ENCODE results near the gene SGPP2.

The SGPP2 gene

DNA sequence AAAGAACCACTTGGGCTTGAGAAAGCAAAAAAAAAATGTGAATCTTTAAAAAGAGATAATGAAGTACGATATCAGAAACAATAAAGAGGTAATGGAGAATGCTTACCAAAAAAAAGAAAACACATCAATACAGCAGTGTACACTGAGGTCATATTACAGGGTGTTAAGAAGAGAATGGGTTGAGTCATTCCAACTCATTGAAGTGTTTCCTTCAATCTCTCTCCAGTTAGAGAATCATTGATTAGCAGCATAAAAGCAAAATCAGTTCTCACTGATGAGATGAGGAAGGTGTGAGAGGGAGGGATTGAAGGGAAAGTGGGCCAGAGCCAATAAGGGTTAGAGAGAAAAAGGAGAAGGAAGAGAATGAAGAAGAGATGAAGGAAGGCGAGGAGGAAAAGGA lies 43.9 kb upstream of the SGPP2 start:
- TF ChIP-seq ZNF549 (tag by site-specific recombination; IDR thresholded peaks at IDR 0.05) = no peak
- TF ChIP-seq ZNF580 (tag by site-specific recombination; IDR thresholded peaks at IDR 0.05) = no peak
- TF ChIP-seq ZNF610 (tag by site-specific recombination; IDR thresholded peaks at IDR 0.05; ENCODE audit: borderline replicate concordance) = no peak
- TF ChIP-seq ZNF621 (tag by site-specific recombination; IDR thresholded peaks at IDR 0.05) = no peak
- no peak for TF ChIP-seq ZFP41 (tag by site-specific recombination; IDR thresholded peaks at IDR 0.05; ENCODE audit: borderline replicate concordance)
- TF ChIP-seq PRDM10 (tag by site-specific recombination; IDR thresholded peaks at IDR 0.05) = no peak
- no peak for TF ChIP-seq TCF7L2 (IDR thresholded peaks at IDR 0.05; ENCODE audit: borderline replicate concordance, low read depth, low read length)
- no peak for TF ChIP-seq ZFHX2 (tag by site-specific recombination; conservative IDR thresholded peaks at IDR 0.05)
- TF ChIP-seq ZNF133 (tag by site-specific recombination; IDR thresholded peaks at IDR 0.05) = no peak
- TF ChIP-seq GLIS2 (tag by site-specific recombination; IDR thresholded peaks at IDR 0.05) = no peak
- no peak for TF ChIP-seq ZNF488 (tag by site-specific recombination; IDR thresholded peaks at IDR 0.05)
- TF ChIP-seq ZBTB1 (tag by site-specific recombination; IDR thresholded peaks at IDR 0.05) = no peak
- no peak for TF ChIP-seq ZNF266 (tag by site-specific recombination; IDR thresholded peaks at IDR 0.05; ENCODE audit: low read depth)
- no peak for TF ChIP-seq GLIS1 (tag by site-specific recombination; IDR thresholded peaks at IDR 0.05)
- no peak for TF ChIP-seq ZNF664 (tag by site-specific recombination; IDR thresholded peaks at IDR 0.05)
- no peak for TF ChIP-seq ZNF426 (tag by site-specific recombination; IDR thresholded peaks at IDR 0.05)
- TF ChIP-seq TRIM28 (IDR thresholded peaks at IDR 0.05; ENCODE audit: borderline replicate concordance, low read length) = no peak
- TF ChIP-seq ZNF132 (tag by site-specific recombination; IDR thresholded peaks at IDR 0.05; ENCODE audit: borderline replicate concordance) = no peak
- no peaks in the 10 kb centered on the region for H3K4me1 ChIP-seq (ENCODE audit: control insufficient read depth, insufficient read depth, low read length)
- no peak overlapping the region for H3K27ac ChIP-seq (ENCODE audit: extremely low read depth, low read depth, low read length)
- ChIA-PET POLR2A (no interaction called here), CTCF (no interaction called here)
- no peaks in the 10 kb centered on the region for H3K9me3 ChIP-seq (ENCODE audit: control insufficient read depth, insufficient read depth, low read depth, low read length)
- no peak overlapping the region for H3K4me3 ChIP-seq (ENCODE audit: low read depth, low read length)
- H3K36me3 ChIP-seq (ENCODE audit: control insufficient read depth in 2 of 2, insufficient read depth in 1 of 2, low read length in 2 of 2) = no peaks in the 10 kb centered on the region

- TF ChIP-seq ZNF366 (tag by site-specific recombination; conservative IDR thresholded peaks at IDR 0.05) (no peak), PATZ1 (tag by site-specific recombination; IDR thresholded peaks at IDR 0.05) (no peak), FEZF1 (tag by site-specific recombination; IDR thresholded peaks at IDR 0.05) (no peak), SCRT1 (tag by site-specific recombination; IDR thresholded peaks at IDR 0.05; ENCODE audit: borderline replicate concordance) (no peak), REPIN1 (tag by site-specific recombination; IDR thresholded peaks at IDR 0.05; ENCODE audit: low read depth) (no peak), GLI4 (tag by site-specific recombination; IDR thresholded peaks at IDR 0.05) (no peak), HOXD13 (CRISPR knock-in tag; IDR thresholded peaks at IDR 0.05; ENCODE audit: borderline replicate concordance) (no peak), ZNF558 (tag by site-specific recombination; IDR thresholded peaks at IDR 0.05) (no peak)
- no peak overlapping the region for H3K4me3 ChIP-seq (ENCODE audit: low read depth, low read length)
- H3K4me1 ChIP-seq (ENCODE audit: control insufficient read depth, insufficient read depth, low read length) = no peaks in the 10 kb centered on the region
- POLR2A ChIA-PET = interaction anchor here (0.5 to 0.6 kb wide), 2 partner anchors 124 to 189 kb away, joined by 3 read pairs; no protein-coding TSS in a partner anchor
- H3K36me3 ChIP-seq (ENCODE audit: control insufficient read depth in 2 of 2, insufficient read depth in 1 of 2, low read length in 2 of 2) = no peaks in the 10 kb centered on the region
- H3K9me3 ChIP-seq (ENCODE audit: control insufficient read depth, insufficient read depth, low read depth, low read length) = no peaks in the 10 kb centered on the region
- H3K27ac ChIP-seq (ENCODE audit: extremely low read depth, low read depth, low read length) = no peak overlapping the region
- CTCF ChIA-PET = interaction anchor here (0.6 to 0.7 kb wide), 2 partner anchors 45 to 226 kb away, joined by 3 read pairs; no protein-coding TSS in a partner anchor
Observed at GRCh38 chr2:222381566-222381965, 42.8 kb upstream of the SGPP2 start.
